ENCODE results near the gene RHOV. TPM values are rescaled to one million over a fixed set of nuclear protein-coding genes. Genes with fewer than 3 reads are reported as not detected.

Gene RHOV
- total RNA-seq, 1 donor from 2014 or later, result 0.27 TPM

- H3K36me3 Mint-ChIP-seq (ENCODE audit: low read depth), result peaks cover 38% of the 10 kb centered on the region
- peaks cover 52% of the 10 kb centered on the region for H3K4me1 Mint-ChIP-seq
- H3K27me3 Mint-ChIP-seq, result no peaks in the 10 kb centered on the region
- POLR2A ChIA-PET, result interaction anchor here (1.0 to 4.9 kb wide), 4 partner anchors 10 to 117 kb away, joined by 3 to 33 read pairs (median 12); partner anchors contain the start of genes CHAC1 and VPS18
- ATAC-seq (ENCODE audit: low read depth) (no peak), DNase-seq (no peak)
- no peak overlapping the region for H3K4me3 Mint-ChIP-seq
- TF ChIP-seq CTCF (IDR thresholded peaks at IDR 0.05), result no peak
- CTCF ChIA-PET, result interaction anchor here (0.6 to 7.7 kb wide), 22 partner anchors 9 to 1000 kb away, joined by 3 to 97 read pairs (median 5); partner anchors contain the start of genes CHAC1, DLL4, NUSAP1 and OIP5
- intact Hi-C loops (cut with micrococcal nuclease), result loop anchor here (1.0 to 10.0 kb wide), 6 partner anchors 108 to 907 kb away; partner anchors contain the start of genes MGA, NUSAP1 and OIP5
- H3K9me3 Mint-ChIP-seq, result no peaks in the 10 kb centered on the region
- H3K27ac Mint-ChIP-seq, result peak overlapping the region; percentile 87
Measured at GRCh38 chr15:40904552-40905201, 30.6 kb upstream of the RHOV start.

DNA sequence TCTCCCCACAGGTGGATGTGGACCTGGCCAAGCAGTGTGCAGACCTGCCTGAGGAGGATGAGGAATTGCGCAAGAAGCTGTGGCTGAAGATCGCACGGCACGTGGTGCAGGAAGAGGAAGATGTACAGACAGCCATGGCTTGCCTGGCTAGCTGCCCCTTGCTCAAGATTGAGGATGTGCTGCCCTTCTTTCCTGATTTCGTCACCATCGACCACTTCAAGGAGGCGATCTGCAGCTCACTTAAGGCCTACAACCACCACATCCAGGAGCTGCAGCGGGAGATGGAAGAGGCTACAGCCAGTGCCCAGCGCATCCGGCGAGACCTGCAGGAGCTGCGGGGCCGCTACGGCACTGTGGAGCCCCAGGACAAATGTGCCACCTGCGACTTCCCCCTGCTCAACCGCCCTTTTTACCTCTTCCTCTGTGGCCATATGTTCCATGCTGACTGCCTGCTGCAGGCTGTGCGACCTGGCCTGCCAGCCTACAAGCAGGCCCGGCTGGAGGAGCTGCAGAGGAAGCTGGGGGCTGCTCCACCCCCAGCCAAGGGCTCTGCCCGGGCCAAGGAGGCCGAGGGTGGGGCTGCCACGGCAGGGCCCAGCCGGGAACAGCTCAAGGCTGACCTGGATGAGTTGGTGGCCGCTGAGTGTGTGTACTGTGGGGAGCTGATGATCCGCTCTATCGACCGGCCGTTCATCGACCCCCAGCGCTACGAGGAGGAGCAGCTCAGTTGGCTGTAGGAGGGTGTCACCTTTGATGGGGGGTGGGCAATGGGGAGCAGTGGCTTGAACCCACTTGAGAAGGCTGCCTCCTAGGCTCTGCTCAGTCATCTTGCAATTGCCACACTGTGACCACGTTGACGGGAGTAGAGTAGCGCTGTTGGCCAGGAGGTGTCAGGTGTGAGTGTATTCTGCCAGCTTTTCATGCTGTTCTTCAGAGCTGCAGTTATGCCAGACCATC, 28.8 kb upstream of the RHOV start:
- intact Hi-C loops (cut with micrococcal nuclease), result loop anchor here (10.0 kb wide), 1 partner anchor 762 kb away; the partner anchor contains the start of gene MGA
- no peak for TF ChIP-seq CTCF (IDR thresholded peaks at IDR 0.05)
- no peak for DNase-seq

GRCh38 chr15:40901053-40901443, 27.0 kb upstream of the RHOV start:
- ChIA-PET CTCF (interaction anchor here (7.7 kb wide), 1 partner anchor 43 kb away, joined by 54 read pairs; no protein-coding TSS in a partner anchor), POLR2A (interaction anchor here (0.7 to 1.5 kb wide), 2 partner anchors 335 to 384 kb away, joined by 3 to 4 read pairs; no protein-coding TSS in a partner anchor)
- ATAC-seq (ENCODE audit: low read depth) (no peak), DNase-seq (no peak)
- Mint-ChIP-seq H3K4me1 (peaks cover 43% of the 10 kb centered on the region), H3K9me3 (no peaks in the 10 kb centered on the region), H3K27ac (no peak overlapping the region), H3K27me3 (no peaks in the 10 kb centered on the region), H3K4me3 (no peak overlapping the region), H3K36me3 (ENCODE audit: low read depth) (peaks cover 69% of the 10 kb centered on the region)
- intact Hi-C loops (cut with micrococcal nuclease), result loop anchor here (10.0 kb wide), 1 partner anchor 764 kb away; the partner anchor contains the start of gene MGA
- no peak for TF ChIP-seq CTCF (IDR thresholded peaks at IDR 0.05)

More for the DNA sequence above, 28.8 kb upstream of the RHOV start:
- no peak overlapping the region for H3K4me3 Mint-ChIP-seq
- ChIA-PET POLR2A (interaction anchor here (0.6 to 4.9 kb wide), 5 partner anchors 8 to 337 kb away, joined by 4 to 33 read pairs (median 4); partner anchors contain the start of genes RAD51 and VPS18), CTCF (interaction anchor here (0.9 to 7.7 kb wide), 14 partner anchors 7 to 325 kb away, joined by 3 to 97 read pairs (median 4); partner anchors contain the start of genes CHAC1, DLL4 and VPS18)
- peaks cover 53% of the 10 kb centered on the region for H3K36me3 Mint-ChIP-seq (ENCODE audit: low read depth)
- peak overlapping the region; percentile 56 for H3K27ac Mint-ChIP-seq
- no peaks in the 10 kb centered on the region for H3K27me3 Mint-ChIP-seq
- no peak for ATAC-seq (ENCODE audit: low read depth)
- H3K4me1 Mint-ChIP-seq, result peaks cover 48% of the 10 kb centered on the region
- no peaks in the 10 kb centered on the region for H3K9me3 Mint-ChIP-seq

- Mint-ChIP-seq H3K9me3 (no peaks in the 10 kb centered on the region), H3K4me3 (no peak overlapping the region), H3K27ac (no peak overlapping the region), H3K27me3 (no peaks in the 10 kb centered on the region), H3K4me1 (peaks cover 43% of the 10 kb centered on the region), H3K36me3 (ENCODE audit: low read depth) (peaks cover 70% of the 10 kb centered on the region)
- intact Hi-C loops (cut with micrococcal nuclease), result loop anchor here (10.0 kb wide), 1 partner anchor 764 kb away; the partner anchor contains the start of gene MGA
- DNase-seq, result no peak
- POLR2A ChIA-PET, result interaction anchor here (0.6 to 1.5 kb wide), 3 partner anchors 334 to 502 kb away, joined by 3 to 4 read pairs (median 4); no protein-coding TSS in a partner anchor
- no peak for TF ChIP-seq CTCF (IDR thresholded peaks at IDR 0.05)
- CTCF ChIA-PET, result interaction anchor here (7.7 kb wide), 1 partner anchor 42 kb away, joined by 54 read pairs; no protein-coding TSS in a partner anchor
- no peak for ATAC-seq (ENCODE audit: low read depth)
Measured at GRCh38 chr15:40900256-40901052, 26.4 kb upstream of the RHOV start.

All from activated B cell treated with CpG ODN at 0.5 μM for 24 hours (primary cell).